ENCODE results near the gene DNAJC4. TPM values are rescaled to one million over a fixed set of nuclear protein-coding genes. Genes with fewer than 3 reads are reported as not detected.

The DNAJC4 gene
- total and polyA plus RNA-seq, 8 donors, result 28.1 to 125 (median 34.7) TPM

- DNase-seq, result no peak
- Histone ChIP-seq H3K9me3 (no peaks in the 10 kb centered on the region), H3K4me1 (no peaks in the 10 kb centered on the region), H3K4me3 (no peak overlapping the region), H3K27me3 (no peaks in the 10 kb centered on the region), H3K36me3 (peaks cover 19 to 69% (median 52%) of the 10 kb centered on the region in 3 donors), H3K27ac (no peak overlapping the region)
- intact Hi-C loops (cut with DNase I), result no loop called here
- no peak for TF ChIP-seq CTCF (IDR thresholded peaks at IDR 0.05)
- no peak for ATAC-seq
- whole genome bisulfite sequencing, 2 donors, result 85 to 90% methylated on average over 9 of the region's 9 CpGs
- no peak for FAIRE-seq
These were observed 33.7 kb upstream of the DNAJC4 start for GRCh38 chr11:64196626-64197025.

GRCh38 chr11:64198511-64198910 lies 31.8 kb upstream of the DNAJC4 start:
- DNase-seq (no peak), ATAC-seq (no peak), FAIRE-seq (no peak)
- WGBS, 2 donors, result 93 to 96% methylated on average over 2 of the region's 2 CpGs
- peaks cover 19 to 75% (median 55%) of the 10 kb centered on the region in 3 donors for H3K36me3 ChIP-seq
- H3K4me1 ChIP-seq, result no peaks in the 10 kb centered on the region
- H3K4me3 ChIP-seq, result no peak overlapping the region
- intact Hi-C loops (cut with DNase I), result no loop called here
- H3K9me3 ChIP-seq, result no peaks in the 10 kb centered on the region
- TF ChIP-seq CTCF (IDR thresholded peaks at IDR 0.05), result no peak
- no peaks in the 10 kb centered on the region for H3K27me3 ChIP-seq
- H3K27ac ChIP-seq, result no peak overlapping the region

- DNase-seq (no peak), ATAC-seq (no peak), FAIRE-seq (no peak)
- H3K9me3 ChIP-seq, result no peaks in the 10 kb centered on the region
- no peak overlapping the region for H3K4me3 ChIP-seq
- WGBS, 2 donors, result 56 to 65% methylated on average over 3 of the region's 3 CpGs
- H3K36me3 ChIP-seq, result peaks cover 7 to 52% (median 35%) of the 10 kb centered on the region in 3 donors
- no peak overlapping the region for H3K27ac ChIP-seq
- TF ChIP-seq CTCF (IDR thresholded peaks at IDR 0.05), result no peak
- H3K4me1 ChIP-seq, result peaks cover 0 to 3% (median 0%) of the 10 kb centered on the region in 3 donors
- intact Hi-C loops (cut with DNase I), result loop anchor here in 1 of 3 donors (10.0 kb wide), 1 partner anchor 93 kb away; the partner anchor contains the start of gene KCNK4
- H3K27me3 ChIP-seq, result no peaks in the 10 kb centered on the region
These were observed 28.8 kb upstream of the DNAJC4 start for GRCh38 chr11:64201543-64201942.

GRCh38 chr11:64202992-64203391 lies 27.4 kb upstream of the DNAJC4 start:
- TF ChIP-seq CTCF (IDR thresholded peaks at IDR 0.05), result no peak
- DNase-seq (no peak), ATAC-seq (no peak), FAIRE-seq (no peak)
- peaks cover 4 to 38% (median 20%) of the 10 kb centered on the region in 3 donors for H3K36me3 ChIP-seq
- H3K27ac ChIP-seq, result no peak overlapping the region
- H3K9me3 ChIP-seq, result no peaks in the 10 kb centered on the region
- intact Hi-C loops (cut with DNase I), result loop anchor here in 1 of 3 donors (10.0 kb wide), 1 partner anchor 92 kb away; the partner anchor contains the start of gene KCNK4
- H3K27me3 ChIP-seq, result no peaks in the 10 kb centered on the region
- H3K4me3 ChIP-seq, result no peak overlapping the region
- WGBS, 2 donors, result 89% methylated on average over 9 of the region's 9 CpGs
- peaks cover 0 to 3% (median 0%) of the 10 kb centered on the region in 3 donors for H3K4me1 ChIP-seq

GRCh38 chr11:64203421-64204079 lies 26.8 kb upstream of the DNAJC4 start:
- no peaks in the 10 kb centered on the region for H3K9me3 ChIP-seq
- intact Hi-C loops (cut with DNase I), result loop anchor here in 1 of 3 donors (10.0 kb wide), 1 partner anchor 91 kb away; the partner anchor contains the start of gene KCNK4
- peaks cover 4 to 34% (median 15%) of the 10 kb centered on the region in 3 donors for H3K36me3 ChIP-seq
- WGBS, 2 donors, result 89 to 93% methylated on average over 27 of the region's 27 CpGs
- peaks cover 0 to 3% (median 0%) of the 10 kb centered on the region in 3 donors for H3K4me1 ChIP-seq
- no peak for TF ChIP-seq CTCF (IDR thresholded peaks at IDR 0.05)
- H3K27me3 ChIP-seq, result no peaks in the 10 kb centered on the region
- FAIRE-seq, result no peak
- no peak overlapping the region for H3K27ac ChIP-seq
- H3K4me3 ChIP-seq, result no peak overlapping the region
- DNase-seq, result no peak
- ATAC-seq, result no peak
